Measurements from ENCODE around the gene PTPRN2.

PTPRN2 gene

DNA sequence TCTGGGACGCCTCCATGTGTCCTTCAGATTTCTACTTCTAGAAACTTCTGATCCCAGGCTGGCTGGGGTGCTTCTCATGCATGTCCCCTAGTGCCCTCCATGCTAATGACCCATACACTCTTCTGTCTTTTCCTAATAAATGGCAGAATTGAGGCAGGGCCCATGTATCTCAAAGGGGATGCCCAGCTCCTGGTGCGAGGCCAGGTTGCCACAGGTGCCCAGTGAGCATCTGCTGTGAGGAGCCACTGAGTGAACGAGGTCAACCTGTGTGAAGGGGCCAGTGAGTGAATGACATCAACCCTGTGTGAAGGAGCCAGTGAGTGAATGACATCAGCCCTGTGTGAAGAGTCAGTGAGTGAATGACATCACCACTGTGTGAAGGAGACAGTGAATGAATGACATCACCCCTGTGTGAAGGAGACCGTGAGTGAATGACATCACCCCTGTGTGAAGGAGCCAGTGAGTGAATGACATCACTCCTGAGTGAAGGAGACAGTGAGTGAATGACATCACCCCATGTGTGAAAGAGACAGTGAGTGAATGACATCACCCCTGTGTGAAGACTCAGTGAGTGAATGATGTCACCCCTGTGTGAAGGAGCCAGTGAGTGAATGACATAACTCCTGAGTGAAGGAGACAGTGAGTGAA lies 478.9 kb downstream of the PTPRN2 start:
- Histone ChIP-seq H3K36me3 (replicated peaks in 1 of 2; ENCODE audit: control insufficient read depth in 2 of 2, insufficient read depth in 2 of 2, low read length in 2 of 2) (no peaks in the 10 kb centered on the region), H2BK12ac (ENCODE audit: low read length) (no peak overlapping the region), H2BK5ac (ENCODE audit: low read length) (no peak overlapping the region), H3K4me3 (ENCODE audit: low read length in 2 of 2) (peak overlapping the region in 1 of 2 donors; percentile 23), H3K4me1 (ENCODE audit: control insufficient read depth in 2 of 2, insufficient read depth in 1 of 2, low read depth in 1 of 2, low read length in 2 of 2) (peaks cover 0 to 2% of the 10 kb centered on the region in 2 donors), H2AK5ac (ENCODE audit: low read depth, low read length) (no peak overlapping the region), H4K8ac (ENCODE audit: low read depth, low read length) (no peak overlapping the region), H3K14ac (ENCODE audit: low read length) (no peak overlapping the region), H3K18ac (ENCODE audit: low read length) (no peak overlapping the region), H3K9me3 (replicated peaks in 1 of 2; ENCODE audit: control insufficient read depth in 2 of 2, insufficient read depth in 1 of 2, low read depth in 1 of 2, low read length in 2 of 2) (peaks cover 0 to 12% of the 10 kb centered on the region in 2 donors), H2BK15ac (ENCODE audit: low read length) (no peak overlapping the region), H4K91ac (ENCODE audit: low read depth, low read length, poor library complexity) (no peak overlapping the region), H2BK120ac (ENCODE audit: low read depth, low read length) (no peak overlapping the region), H3K4ac (ENCODE audit: low read length) (no peak overlapping the region), H2AFZ (ENCODE audit: low read length) (no peak overlapping the region), H3K9ac (ENCODE audit: low read depth, low read length, poor library complexity) (no peak overlapping the region), H3K27ac (replicated peaks; ENCODE audit: low read length) (no peak overlapping the region), H3K23ac (ENCODE audit: low read depth, low read length, poor library complexity) (no peak overlapping the region), H3K79me1 (ENCODE audit: low read depth, low read length) (no peaks in the 10 kb centered on the region), H3K27me3 (ENCODE audit: control insufficient read depth in 3 of 3, insufficient read depth in 3 of 3, low read depth in 1 of 3, low read length in 3 of 3) (no peaks in the 10 kb centered on the region), H3K4me2 (ENCODE audit: insufficient read depth, low read length, poor library complexity, severe bottlenecking) (no peak overlapping the region)
- no peak for DNase-seq (ENCODE audit: low spot score)
- WGBS, 2 donors (ENCODE audit: extremely low coverage in 2 of 2, insufficient read length in 2 of 2, insufficient replicate concordance in 1 of 2): no CpG with 5 or more reads among the region's 4 CpGs

GRCh38 chr7:158107806-158108205 lies 479.8 kb downstream of the PTPRN2 start:
- DNase-seq (ENCODE audit: low spot score): no peak
- Histone ChIP-seq H3K18ac (ENCODE audit: low read length) (peak overlapping the region; percentile 55), H3K4me1 (ENCODE audit: control insufficient read depth in 2 of 2, insufficient read depth in 1 of 2, low read depth in 1 of 2, low read length in 2 of 2) (peaks cover 0 to 2% of the 10 kb centered on the region in 2 donors), H2AFZ (ENCODE audit: low read length) (no peak overlapping the region), H3K27me3 (ENCODE audit: control insufficient read depth in 3 of 3, insufficient read depth in 3 of 3, low read depth in 1 of 3, low read length in 3 of 3) (no peaks in the 10 kb centered on the region), H3K36me3 (replicated peaks in 1 of 2; ENCODE audit: control insufficient read depth in 2 of 2, insufficient read depth in 2 of 2, low read length in 2 of 2) (no peaks in the 10 kb centered on the region), H4K8ac (ENCODE audit: low read depth, low read length) (peak overlapping the region; percentile 43), H2AK5ac (ENCODE audit: low read depth, low read length) (peak overlapping the region; percentile 11), H3K4me3 (ENCODE audit: low read length in 2 of 2) (no peak overlapping the region), H3K4me2 (ENCODE audit: insufficient read depth, low read length, poor library complexity, severe bottlenecking) (no peak overlapping the region), H3K14ac (ENCODE audit: low read length) (no peak overlapping the region), H2BK12ac (ENCODE audit: low read length) (no peak overlapping the region), H3K23ac (ENCODE audit: low read depth, low read length, poor library complexity) (no peak overlapping the region), H4K91ac (ENCODE audit: low read depth, low read length, poor library complexity) (no peak overlapping the region), H3K27ac (replicated peaks; ENCODE audit: low read length) (no peak overlapping the region), H2BK15ac (ENCODE audit: low read length) (no peak overlapping the region), H2BK120ac (ENCODE audit: low read depth, low read length) (no peak overlapping the region), H3K4ac (ENCODE audit: low read length) (no peak overlapping the region), H2BK5ac (ENCODE audit: low read length) (peak overlapping the region; percentile 6), H3K79me1 (ENCODE audit: low read depth, low read length) (no peaks in the 10 kb centered on the region), H3K9me3 (replicated peaks in 1 of 2; ENCODE audit: control insufficient read depth in 2 of 2, insufficient read depth in 1 of 2, low read depth in 1 of 2, low read length in 2 of 2) (peaks cover 0 to 12% of the 10 kb centered on the region in 2 donors), H3K9ac (ENCODE audit: low read depth, low read length, poor library complexity) (no peak overlapping the region)
- no CpG with 5 or more reads among the region's 2 CpGs for WGBS, 2 donors (ENCODE audit: extremely low coverage in 2 of 2, insufficient read length in 2 of 2, insufficient replicate concordance in 1 of 2)

GRCh38 chr7:158106272-158106671 lies 481.4 kb downstream of the PTPRN2 start:
- no peak overlapping the region for H2BK120ac ChIP-seq (ENCODE audit: low read depth, low read length)
- no peak overlapping the region for H3K27ac ChIP-seq (replicated peaks; ENCODE audit: low read length)
- H3K4me3 ChIP-seq (ENCODE audit: low read length in 2 of 2): no peak overlapping the region
- H3K9ac ChIP-seq (ENCODE audit: low read depth, low read length, poor library complexity): no peak overlapping the region
- H2BK12ac ChIP-seq (ENCODE audit: low read length): no peak overlapping the region
- H2BK15ac ChIP-seq (ENCODE audit: low read length): no peak overlapping the region
- H3K14ac ChIP-seq (ENCODE audit: low read length): no peak overlapping the region
- H3K4ac ChIP-seq (ENCODE audit: low read length): no peak overlapping the region
- peaks cover 0 to 2% of the 10 kb centered on the region in 2 donors for H3K4me1 ChIP-seq (ENCODE audit: control insufficient read depth in 2 of 2, insufficient read depth in 1 of 2, low read depth in 1 of 2, low read length in 2 of 2)
- H3K36me3 ChIP-seq (replicated peaks in 1 of 2; ENCODE audit: control insufficient read depth in 2 of 2, insufficient read depth in 2 of 2, low read length in 2 of 2): no peaks in the 10 kb centered on the region
- peaks cover 0 to 4% (median 0%) of the 10 kb centered on the region in 3 experiments for H3K27me3 ChIP-seq (ENCODE audit: control insufficient read depth in 3 of 3, insufficient read depth in 3 of 3, low read depth in 1 of 3, low read length in 3 of 3)
- H2BK5ac ChIP-seq (ENCODE audit: low read length): no peak overlapping the region
- H3K4me2 ChIP-seq (ENCODE audit: insufficient read depth, low read length, poor library complexity, severe bottlenecking): no peak overlapping the region
- H4K91ac ChIP-seq (ENCODE audit: low read depth, low read length, poor library complexity): no peak overlapping the region
- no peaks in the 10 kb centered on the region for H3K79me1 ChIP-seq (ENCODE audit: low read depth, low read length)
- H4K8ac ChIP-seq (ENCODE audit: low read depth, low read length): no peak overlapping the region
- H2AK5ac ChIP-seq (ENCODE audit: low read depth, low read length): no peak overlapping the region
- no peak overlapping the region for H3K23ac ChIP-seq (ENCODE audit: low read depth, low read length, poor library complexity)
- no peak overlapping the region for H3K18ac ChIP-seq (ENCODE audit: low read length)
- peaks cover 0 to 20% of the 10 kb centered on the region in 2 donors for H3K9me3 ChIP-seq (replicated peaks in 1 of 2; ENCODE audit: control insufficient read depth in 2 of 2, insufficient read depth in 1 of 2, low read depth in 1 of 2, low read length in 2 of 2)
- DNase-seq (ENCODE audit: low spot score): no peak
- H2AFZ ChIP-seq (ENCODE audit: low read length): no peak overlapping the region
- no CpG with 5 or more reads among the region's 3 CpGs for WGBS, 2 donors (ENCODE audit: extremely low coverage in 2 of 2, insufficient read length in 2 of 2, insufficient replicate concordance in 1 of 2)

DNA sequence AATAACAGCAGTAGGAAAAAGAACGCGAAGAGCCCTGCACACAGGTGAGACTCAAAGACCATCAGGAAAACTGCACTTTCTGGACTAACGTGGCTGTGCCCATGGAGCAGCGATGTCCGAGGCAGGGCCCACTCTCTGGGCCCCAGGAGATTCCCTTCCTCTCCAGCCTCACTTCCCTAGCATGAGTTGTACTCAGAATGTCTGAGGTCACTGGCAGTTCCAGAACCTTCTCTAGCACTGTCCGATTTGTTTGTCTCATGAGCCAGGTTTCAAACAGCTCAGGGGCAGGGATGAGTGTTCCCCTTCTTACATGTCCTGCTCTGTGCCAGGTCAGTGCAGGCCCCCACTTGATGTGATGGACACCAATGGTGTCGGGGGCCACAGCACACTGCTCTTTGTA lies 484.2 kb downstream of the PTPRN2 start:
- no peak overlapping the region for H3K23ac ChIP-seq (ENCODE audit: low read depth, low read length, poor library complexity)
- H2AFZ ChIP-seq (ENCODE audit: low read length): no peak overlapping the region
- H2BK120ac ChIP-seq (ENCODE audit: low read depth, low read length): no peak overlapping the region
- H3K4me1 ChIP-seq (ENCODE audit: control insufficient read depth in 2 of 2, insufficient read depth in 1 of 2, low read depth in 1 of 2, low read length in 2 of 2): no peaks in the 10 kb centered on the region
- H4K91ac ChIP-seq (ENCODE audit: low read depth, low read length, poor library complexity): no peak overlapping the region
- no peak overlapping the region for H3K18ac ChIP-seq (ENCODE audit: low read length)
- no peak overlapping the region for H2BK12ac ChIP-seq (ENCODE audit: low read length)
- no peak for DNase-seq (ENCODE audit: low spot score)
- no peak overlapping the region for H4K8ac ChIP-seq (ENCODE audit: low read depth, low read length)
- H3K4ac ChIP-seq (ENCODE audit: low read length): no peak overlapping the region
- no peak overlapping the region for H3K9ac ChIP-seq (ENCODE audit: low read depth, low read length, poor library complexity)
- no peak overlapping the region for H2BK15ac ChIP-seq (ENCODE audit: low read length)
- no peak overlapping the region for H3K14ac ChIP-seq (ENCODE audit: low read length)
- no peak overlapping the region for H3K4me3 ChIP-seq (ENCODE audit: low read length in 2 of 2)
- no peak overlapping the region for H3K4me2 ChIP-seq (ENCODE audit: insufficient read depth, low read length, poor library complexity, severe bottlenecking)
- no peak overlapping the region for H2AK5ac ChIP-seq (ENCODE audit: low read depth, low read length)
- no peaks in the 10 kb centered on the region for H3K79me1 ChIP-seq (ENCODE audit: low read depth, low read length)
- no peak overlapping the region for H3K27ac ChIP-seq (replicated peaks; ENCODE audit: low read length)
- H3K9me3 ChIP-seq (replicated peaks in 1 of 2; ENCODE audit: control insufficient read depth in 2 of 2, insufficient read depth in 1 of 2, low read depth in 1 of 2, low read length in 2 of 2): peaks cover 0 to 14% of the 10 kb centered on the region in 2 donors
- H3K36me3 ChIP-seq (replicated peaks in 1 of 2; ENCODE audit: control insufficient read depth in 2 of 2, insufficient read depth in 2 of 2, low read length in 2 of 2): no peaks in the 10 kb centered on the region
- WGBS, 2 donors (ENCODE audit: extremely low coverage in 2 of 2, insufficient read length in 2 of 2, insufficient replicate concordance in 1 of 2): no CpG with 5 or more reads among the region's 7 CpGs
- H2BK5ac ChIP-seq (ENCODE audit: low read length): no peak overlapping the region
- H3K27me3 ChIP-seq (ENCODE audit: control insufficient read depth in 3 of 3, insufficient read depth in 3 of 3, low read depth in 1 of 3, low read length in 3 of 3): peaks cover 0 to 4% (median 0%) of the 10 kb centered on the region in 3 experiments
